ENCODE measurements around the gene TMEM18. TPM values are rescaled to one million over a fixed set of nuclear protein-coding genes. Genes with fewer than 3 reads are reported as not detected.

Gene TMEM18
- total and polyA plus RNA-seq, 11 donors = 7.0 to 20.0 (median 10.5) TPM

DNA sequence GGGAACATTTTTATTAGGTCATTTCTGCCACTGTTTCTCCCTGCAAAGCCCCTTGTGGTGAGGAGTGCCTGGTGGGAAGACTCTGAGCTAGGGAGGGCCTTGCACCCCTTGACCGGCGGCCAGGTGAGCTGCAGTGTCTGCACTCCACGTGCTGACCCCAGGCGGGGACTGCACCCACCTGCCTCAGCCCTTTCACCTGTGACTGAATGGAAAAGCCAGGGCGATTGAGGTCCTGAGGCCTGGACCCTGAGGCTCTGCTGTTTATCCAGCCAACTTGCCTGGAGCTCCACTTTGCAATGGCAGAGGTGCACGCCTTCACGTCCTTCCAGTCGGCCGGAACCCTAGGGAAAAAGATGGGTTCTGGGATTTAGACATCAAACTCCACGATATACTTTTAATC is 53.1 kb downstream of the TMEM18 start:
- Histone ChIP-seq H3K4me3 (no peak overlapping the region), H3K4me1 (no peaks in the 10 kb centered on the region), H3K9me3 (peaks cover 0 to 2% (median 0%) of the 10 kb centered on the region in 12 donors), H3K27me3 (peaks cover 0 to 8% (median 0%) of the 10 kb centered on the region in 9 donors), H3K27ac (no peak overlapping the region), H3K36me3 (no peaks in the 10 kb centered on the region)
- no peak for ATAC-seq
- no peak for DNase-seq
- 78 to 83% (median 81%) methylated on average over 10 of the region's 10 CpGs for WGBS, 4 donors
- no peak for TF ChIP-seq CTCF (IDR thresholded peaks at IDR 0.05)
- TF ChIP-seq POLR2A (IDR thresholded peaks at IDR 0.05) = no peak
- intact Hi-C loops (cut with DNase I) = no loop called here

- TF ChIP-seq POLR2A (IDR thresholded peaks at IDR 0.05) = no peak
- 82 to 86% (median 84%) methylated on average over 13 of the region's 13 CpGs for WGBS, 4 donors
- Histone ChIP-seq H3K27ac (no peak overlapping the region), H3K36me3 (no peaks in the 10 kb centered on the region), H3K27me3 (peaks cover 0 to 8% (median 0%) of the 10 kb centered on the region in 9 donors), H3K4me3 (no peak overlapping the region), H3K4me1 (no peaks in the 10 kb centered on the region), H3K9me3 (peaks cover 0 to 10% (median 0%) of the 10 kb centered on the region in 12 donors)
- intact Hi-C loops (cut with DNase I) = no loop called here
- DNase-seq (no peak), ATAC-seq (no peak)
Observed at GRCh38 chr2:623130-623922, 53.9 kb downstream of the TMEM18 start.

- 73 to 86% (median 80%) methylated on average over 10 of the region's 10 CpGs for WGBS, 4 donors
- Histone ChIP-seq H3K36me3 (no peaks in the 10 kb centered on the region), H3K9me3 (peaks cover 0 to 19% (median 7%) of the 10 kb centered on the region in 12 donors), H3K4me3 (no peak overlapping the region), H3K4me1 (no peaks in the 10 kb centered on the region), H3K27me3 (peaks cover 0 to under 1% (median 0%) of the 10 kb centered on the region in 9 donors), H3K27ac (no peak overlapping the region)
- intact Hi-C loops (cut with DNase I) = no loop called here
- ATAC-seq (no peak), DNase-seq (no peak)
- TF ChIP-seq CTCF (IDR thresholded peaks at IDR 0.05) (no peak), POLR2A (IDR thresholded peaks at IDR 0.05) (no peak)
Observed at GRCh38 chr2:622357-622756, 54.8 kb downstream of the TMEM18 start.

- DNase-seq = no peak
- no peaks in the 10 kb centered on the region for H3K27me3 ChIP-seq
- H3K36me3 ChIP-seq = no peaks in the 10 kb centered on the region
- 91 to 94% (median 93%) methylated on average over 33 to 45 of the region's 45 CpGs for WGBS, 4 donors
- H3K27ac ChIP-seq = no peak overlapping the region
- H3K9me3 ChIP-seq = peaks cover 0 to 19% (median 7%) of the 10 kb centered on the region in 12 donors
- intact Hi-C loops (cut with DNase I) = no loop called here
- H3K4me1 ChIP-seq = no peaks in the 10 kb centered on the region
- TF ChIP-seq POLR2A (IDR thresholded peaks at IDR 0.05) (no peak), CTCF (IDR thresholded peaks at IDR 0.05) (no peak)
- H3K4me3 ChIP-seq = no peak overlapping the region
- ATAC-seq = no peak
Observed at GRCh38 chr2:621303-622099, 55.7 kb downstream of the TMEM18 start.

All from heart left ventricle (tissue), 16 donors.